ENCODE measurements around the gene KLHL35.

Gene KLHL35, protein sequence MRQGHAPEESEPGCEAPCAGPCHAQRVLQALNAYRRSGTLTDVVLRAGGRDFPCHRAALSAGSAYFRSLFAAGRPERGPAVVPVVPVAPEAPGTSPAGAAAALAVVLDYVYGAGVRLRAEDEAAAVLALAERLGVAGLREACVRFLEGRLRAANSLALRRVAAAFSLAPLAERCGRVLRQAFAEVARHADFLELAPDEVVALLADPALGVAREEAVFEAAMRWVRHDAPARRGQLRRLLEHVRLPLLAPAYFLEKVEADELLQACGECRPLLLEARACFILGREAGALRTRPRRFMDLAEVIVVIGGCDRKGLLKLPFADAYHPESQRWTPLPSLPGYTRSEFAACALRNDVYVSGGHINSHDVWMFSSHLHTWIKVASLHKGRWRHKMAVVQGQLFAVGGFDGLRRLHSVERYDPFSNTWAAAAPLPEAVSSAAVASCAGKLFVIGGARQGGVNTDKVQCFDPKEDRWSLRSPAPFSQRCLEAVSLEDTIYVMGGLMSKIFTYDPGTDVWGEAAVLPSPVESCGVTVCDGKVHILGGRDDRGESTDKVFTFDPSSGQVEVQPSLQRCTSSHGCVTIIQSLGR

DNA sequence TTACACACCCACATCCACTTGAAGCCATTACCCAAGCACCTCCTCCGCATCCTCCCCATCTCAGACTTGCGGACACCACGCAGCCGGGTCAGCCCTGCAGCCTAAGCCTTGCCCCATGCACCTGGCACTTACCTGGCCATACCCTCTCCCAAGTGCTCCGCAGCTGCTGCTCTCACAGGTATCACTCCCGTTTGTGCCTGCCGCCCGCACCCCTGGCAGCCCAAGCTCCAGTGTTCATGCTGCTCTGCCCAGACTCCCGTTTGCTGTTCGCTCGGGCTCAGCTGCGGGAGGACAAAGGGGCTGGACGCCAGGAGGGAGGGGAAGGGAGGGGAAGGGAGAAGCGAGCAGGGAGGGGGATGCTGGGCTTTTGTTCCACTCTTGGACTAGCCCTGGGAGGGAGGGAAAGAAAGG is at the start of gene KLHL35:
KLHL35 (minus strand) TSS at position 293 of the 411 bp plus-strand sequence. CDS start 2,574 bp downstream, outside the sequence.
- FAIRE-seq = no peak

DNA sequence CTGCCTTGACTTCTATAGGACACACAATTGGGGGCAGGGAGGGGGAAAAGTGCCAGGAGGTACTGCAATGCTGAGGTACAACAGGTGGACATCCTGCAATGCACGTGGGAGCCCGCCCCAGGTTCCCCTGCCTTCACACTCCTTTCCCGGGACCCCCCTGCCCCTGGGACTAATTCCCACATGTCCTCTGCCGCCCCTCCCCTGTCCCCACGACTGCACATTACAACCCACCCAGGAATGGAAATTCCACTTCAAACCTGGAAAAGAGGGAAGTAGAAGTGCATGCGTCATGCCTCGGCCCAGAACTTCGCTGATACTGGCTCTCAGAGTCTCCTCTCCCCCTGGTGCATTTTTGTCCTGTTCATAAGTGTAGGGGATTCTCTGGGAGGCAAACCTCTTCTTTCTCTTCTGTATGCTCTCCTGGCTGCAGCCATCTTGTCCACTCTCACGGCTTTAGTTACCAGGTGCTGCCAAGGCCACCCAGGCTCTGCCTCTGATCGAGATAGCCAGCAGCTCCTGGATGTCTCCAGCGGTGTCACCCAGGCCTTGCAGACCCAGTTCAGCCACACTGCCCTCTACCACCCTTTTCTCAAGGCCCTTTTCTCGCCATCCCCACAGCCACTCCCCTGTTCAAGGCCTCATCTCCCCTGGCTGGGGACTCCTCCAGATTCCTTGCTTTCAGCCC is 49.1 kb upstream of the KLHL35 start:
- FAIRE-seq = no peak

DNA sequence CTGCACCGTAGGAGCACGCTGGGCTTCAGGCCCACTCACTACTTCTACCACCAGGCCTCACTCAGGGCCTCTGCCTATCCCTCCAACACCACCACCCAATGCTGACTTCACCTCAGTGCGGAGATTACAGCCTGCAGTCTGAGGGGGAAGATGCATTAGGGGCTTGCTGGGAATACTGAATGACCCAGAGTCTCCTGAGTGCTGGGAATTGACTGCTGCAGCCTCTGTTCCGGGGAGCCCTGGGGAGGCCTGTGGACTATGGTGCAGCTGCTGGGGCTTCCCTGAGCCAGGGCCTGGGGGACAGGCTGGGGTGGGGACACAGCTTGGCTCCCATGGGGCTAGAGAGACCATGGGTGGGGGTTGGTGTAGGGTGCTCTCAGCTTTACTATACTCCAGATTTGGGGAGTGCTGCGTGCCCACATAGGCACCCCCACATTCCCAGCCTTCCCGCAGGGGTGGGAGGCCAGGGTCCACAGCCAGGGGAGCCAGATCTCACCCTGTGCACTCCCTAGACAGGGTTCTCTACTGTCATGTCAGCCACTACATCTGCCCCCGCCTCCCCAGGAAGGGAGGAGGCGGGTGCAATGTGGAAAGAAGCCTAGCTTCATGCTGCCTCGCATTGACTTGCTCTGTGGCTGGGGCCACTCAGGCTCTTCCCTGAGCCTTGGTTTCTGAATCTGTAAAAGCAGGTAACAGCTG is 48.4 kb upstream of the KLHL35 start:
- FAIRE-seq = no peak

DNA sequence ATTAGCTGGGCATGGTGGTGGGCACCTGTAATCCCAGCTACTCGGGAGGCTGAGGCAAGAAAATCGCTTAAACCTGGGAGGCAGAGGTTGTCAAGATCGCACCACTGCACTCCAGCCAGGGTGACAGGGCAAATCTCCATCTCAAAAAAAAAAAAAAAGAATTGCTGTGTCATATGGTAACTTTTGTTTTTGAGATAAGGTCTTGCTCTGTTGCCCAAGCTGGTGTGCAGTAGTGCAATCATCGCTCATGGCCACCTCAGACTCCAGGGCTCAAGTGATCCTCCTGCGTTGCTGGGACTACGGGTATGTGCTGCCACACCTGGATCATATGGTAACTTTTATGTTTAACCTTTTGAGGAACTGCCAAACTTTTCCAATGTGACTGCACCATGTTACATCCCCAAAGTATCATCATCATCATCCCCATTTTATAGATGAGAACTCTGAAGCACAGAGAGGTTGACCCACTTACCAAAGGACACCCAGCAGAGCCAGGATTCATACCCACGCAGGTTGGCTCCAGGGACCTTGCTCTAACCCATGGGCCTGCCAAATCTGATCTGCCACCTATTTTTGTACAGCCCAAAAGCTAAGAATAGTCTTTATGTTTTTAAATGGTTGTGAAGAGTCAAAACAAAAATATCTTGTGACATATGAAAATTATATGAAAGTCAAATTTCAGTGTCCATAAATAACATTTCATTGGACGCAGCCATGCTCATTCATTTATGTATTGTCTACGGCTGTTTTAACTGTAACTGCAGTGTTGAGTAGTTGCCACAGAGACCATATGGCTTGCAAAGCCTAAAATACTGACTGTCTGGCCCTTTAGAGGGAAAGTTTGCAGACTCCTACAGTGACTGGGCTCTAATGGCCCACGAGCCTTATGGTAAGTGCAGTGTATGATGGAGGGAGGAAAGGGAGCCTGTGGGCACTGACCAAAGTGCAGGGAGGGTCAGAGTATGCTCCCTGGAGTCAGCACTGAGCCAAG is 47.5 kb upstream of the KLHL35 start:
- FAIRE-seq = no peak

DNA sequence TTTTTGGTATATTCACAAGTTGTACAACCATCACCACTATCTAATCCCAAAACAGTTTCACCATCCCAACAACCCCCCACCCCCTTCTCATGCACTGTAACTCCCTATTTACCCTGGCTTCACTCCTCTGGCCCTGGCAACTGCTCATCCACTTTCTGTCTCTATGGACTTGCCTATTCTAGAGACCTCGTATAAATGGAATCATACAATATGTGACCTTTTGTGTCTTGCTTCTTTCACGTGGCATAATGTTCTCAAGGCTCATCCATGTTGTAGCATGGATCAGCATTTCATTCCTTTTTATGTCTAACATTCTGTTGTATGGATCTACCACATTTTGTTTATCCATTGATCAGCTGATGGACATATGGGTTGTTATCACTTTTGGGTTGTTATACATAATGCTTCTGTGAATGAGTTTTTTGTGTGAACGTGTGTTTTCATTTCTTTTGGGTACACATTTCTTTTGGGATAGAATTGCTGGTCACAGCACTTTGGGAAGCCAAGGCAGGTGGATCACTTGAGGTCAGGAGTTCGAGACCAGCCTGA is 46.7 kb upstream of the KLHL35 start:
- no peak for FAIRE-seq

DNA sequence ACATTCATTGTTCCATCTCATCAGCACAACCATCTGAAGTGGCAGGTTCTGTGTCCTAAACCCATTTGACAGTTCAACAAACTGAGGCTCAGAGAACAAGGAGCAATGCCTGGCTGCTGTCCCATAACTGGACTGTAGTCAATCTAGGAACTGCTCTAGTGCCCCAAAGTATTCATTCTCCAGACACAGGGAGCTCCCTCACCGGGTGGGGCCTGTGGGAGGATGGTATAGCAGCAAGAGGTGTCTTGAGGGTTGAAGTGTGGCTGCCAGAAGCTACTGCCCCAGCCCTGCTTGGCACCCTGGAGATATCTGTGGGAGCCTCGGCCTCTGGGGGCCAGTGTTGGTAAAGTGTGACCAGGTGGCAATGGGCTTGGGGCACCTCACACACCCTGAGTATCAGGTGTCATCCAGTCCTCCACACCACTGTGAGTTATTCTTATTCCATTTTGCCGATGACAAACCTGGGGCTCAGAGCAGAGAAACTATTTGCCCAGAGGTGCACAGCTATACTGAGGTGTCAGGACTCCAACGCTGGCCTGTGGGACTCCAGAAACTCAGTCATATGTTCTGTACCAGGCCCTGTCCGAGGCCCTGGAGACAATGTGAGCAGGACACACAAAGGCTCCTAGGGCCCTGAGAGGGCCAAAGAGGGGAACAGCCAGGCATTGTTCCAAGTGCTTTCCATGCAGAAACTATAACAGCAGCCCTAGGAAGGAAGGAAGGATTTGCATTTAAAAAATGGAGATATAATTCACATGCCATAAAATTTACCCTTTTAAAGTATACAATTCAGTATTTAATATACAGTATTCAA is 46.0 kb upstream of the KLHL35 start:
- FAIRE-seq = no peak

DNA sequence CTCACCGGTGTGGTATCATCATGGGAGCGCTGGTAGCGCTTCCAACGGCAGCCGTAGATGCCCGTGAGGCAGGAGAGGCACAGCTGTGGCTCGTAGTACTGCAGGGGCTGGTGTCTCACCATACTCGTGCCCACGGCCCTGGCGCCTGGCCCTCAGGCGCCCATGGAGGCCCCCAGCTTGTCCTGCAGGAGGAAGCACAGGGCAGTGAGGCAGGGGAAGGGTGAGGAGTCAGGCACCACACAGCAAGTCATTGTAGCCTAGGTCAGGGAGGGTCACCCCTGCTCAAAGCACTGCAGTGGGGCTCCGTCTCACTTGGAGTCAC is 44.6 kb upstream of the KLHL35 start:
- no peak for FAIRE-seq

DNA sequence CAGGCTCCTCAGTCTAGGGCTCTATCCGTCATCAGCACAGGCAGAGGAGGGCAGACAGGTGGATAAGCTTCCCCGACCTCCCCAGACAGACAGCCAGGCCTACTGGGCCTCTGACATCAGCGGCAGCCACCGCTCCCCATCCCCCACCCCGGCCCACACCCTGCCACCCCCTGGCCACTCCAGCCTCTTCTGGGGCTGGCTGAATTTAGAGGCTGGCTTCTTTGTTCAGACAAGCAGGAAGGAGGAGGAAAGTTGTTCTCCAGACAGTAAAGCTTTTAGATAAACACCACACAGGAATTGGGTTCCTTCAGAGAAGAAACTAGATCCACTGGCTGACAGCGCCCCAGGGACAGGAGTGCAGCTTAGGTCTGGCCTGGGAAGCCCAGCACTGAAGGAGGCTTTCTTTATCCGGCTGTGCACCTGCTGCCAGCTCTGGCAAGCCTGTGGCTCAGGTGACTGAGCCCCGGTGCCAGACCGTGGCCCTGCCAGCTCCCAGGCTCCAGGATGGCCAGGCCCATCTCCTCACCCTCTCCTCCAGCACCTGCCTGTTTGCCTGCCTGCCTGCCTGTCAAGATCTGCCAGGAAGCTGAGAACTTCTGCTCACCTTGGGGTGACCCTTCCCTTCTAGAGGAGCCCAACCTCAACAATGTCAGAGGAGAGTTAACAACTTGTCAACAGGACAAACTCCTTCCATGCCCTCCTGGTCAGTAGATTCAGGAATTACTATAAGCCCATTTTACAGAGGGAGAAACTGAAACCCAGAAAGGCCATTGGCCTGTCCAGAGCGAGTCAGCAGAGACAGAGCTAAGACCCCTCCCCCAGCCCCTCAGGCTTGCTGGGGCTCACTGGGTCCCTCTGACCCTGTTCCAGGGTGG is 44.0 kb upstream of the KLHL35 start:
- no peak for FAIRE-seq

DNA sequence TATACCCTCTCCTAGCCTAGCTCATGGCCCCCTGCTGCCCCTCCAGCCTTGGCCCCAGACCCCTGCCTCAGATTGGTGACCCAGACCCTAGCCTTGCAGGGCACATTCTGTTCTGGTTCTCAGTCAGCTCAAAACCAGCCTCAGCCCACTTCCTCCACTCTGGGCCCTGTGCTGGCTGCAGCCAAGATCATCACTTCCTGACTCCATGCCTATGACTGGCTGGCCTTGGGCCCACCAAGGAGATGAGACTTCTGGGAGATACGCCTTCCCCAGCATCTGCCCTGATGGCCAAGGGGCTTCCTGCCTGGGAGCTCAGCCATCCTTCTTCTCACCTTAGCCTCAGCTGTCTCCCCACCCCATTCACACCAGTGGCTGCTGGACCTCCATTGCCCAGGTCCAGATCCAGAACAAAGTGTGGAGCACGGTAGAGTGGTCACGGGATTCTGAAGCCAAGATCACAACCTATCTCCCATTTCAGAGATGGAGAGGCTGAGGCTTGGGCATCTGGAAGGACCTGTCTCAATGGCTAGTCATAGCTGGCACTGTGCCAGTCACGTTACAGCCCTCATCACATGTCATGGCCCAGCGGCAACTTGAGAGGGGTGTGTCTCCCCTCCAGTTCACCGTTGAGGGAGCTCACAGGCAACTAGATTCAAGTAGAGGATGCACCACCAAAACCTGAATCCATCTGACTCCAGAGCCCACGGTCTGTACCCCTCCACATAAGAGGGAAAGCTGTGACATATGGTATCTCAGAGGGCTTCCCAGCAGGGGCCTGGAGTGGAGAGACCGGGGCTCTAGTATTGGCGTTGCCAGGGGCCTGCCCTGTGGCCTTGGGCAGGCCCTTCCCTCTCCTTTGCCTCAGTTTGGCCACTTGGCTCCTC is 43.0 kb upstream of the KLHL35 start:
- no peak for FAIRE-seq

DNA sequence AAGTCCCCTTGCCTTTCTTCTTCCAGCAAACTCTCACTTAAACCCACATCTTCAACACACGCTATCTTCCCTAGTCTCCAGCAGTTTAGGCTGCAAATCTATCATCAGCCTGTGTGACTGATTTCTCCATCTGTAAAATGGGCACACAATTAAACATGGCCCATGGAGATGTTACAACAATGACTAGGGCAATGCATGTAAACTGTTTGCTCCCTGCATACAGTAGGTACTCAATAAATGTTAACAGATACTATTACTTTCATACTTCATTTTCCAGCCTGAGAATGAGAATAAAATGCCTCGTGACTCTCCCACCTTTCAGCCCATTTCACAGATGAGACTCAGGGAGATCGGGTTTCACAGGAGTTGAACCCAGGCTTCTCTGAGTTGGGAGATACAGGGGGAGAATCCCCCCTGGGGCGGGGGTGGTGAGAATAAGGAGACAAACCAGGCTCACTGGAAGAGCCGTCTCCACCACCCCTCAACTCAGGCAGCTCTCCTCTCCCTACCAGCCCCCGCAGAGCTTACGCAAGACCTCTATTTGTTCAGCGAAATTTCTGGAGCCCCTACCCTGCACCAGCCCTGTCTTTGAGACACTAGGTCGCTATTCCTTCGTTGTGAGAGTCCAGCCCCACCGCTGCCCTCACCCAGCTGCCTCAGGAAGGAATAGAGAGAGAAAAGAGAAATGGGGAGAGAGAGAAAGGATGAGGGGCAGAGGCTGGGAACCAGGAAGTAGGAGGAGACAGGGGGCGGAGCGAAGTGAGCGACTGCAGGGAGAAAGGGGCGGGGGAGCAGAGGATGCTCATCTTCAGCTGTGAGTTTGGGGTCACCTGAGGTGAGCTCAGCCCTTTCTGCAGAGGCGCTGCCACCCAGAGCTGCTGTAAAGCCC is 42.1 kb upstream of the KLHL35 start:
- FAIRE-seq = no peak

DNA sequence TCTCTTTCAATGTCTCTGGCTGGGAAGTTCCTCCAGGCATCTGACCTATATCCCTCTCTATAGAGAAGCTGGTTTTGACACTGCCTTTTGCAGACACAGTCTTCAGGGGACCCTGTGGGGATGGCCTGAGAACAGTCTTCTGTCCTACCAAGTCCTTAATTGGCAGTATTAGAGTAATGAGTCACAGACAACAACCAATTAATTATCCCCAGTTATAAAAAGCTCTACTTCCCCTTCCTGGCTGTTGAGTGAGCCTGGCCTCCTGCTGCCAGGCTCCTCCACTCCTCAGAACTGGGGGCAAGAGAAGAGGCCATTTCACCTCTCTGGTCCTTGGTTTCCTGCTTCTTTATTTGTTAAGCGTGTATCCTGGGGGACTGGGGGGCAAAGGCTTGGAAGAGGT is 41.2 kb upstream of the KLHL35 start:
- no peak for FAIRE-seq

DNA sequence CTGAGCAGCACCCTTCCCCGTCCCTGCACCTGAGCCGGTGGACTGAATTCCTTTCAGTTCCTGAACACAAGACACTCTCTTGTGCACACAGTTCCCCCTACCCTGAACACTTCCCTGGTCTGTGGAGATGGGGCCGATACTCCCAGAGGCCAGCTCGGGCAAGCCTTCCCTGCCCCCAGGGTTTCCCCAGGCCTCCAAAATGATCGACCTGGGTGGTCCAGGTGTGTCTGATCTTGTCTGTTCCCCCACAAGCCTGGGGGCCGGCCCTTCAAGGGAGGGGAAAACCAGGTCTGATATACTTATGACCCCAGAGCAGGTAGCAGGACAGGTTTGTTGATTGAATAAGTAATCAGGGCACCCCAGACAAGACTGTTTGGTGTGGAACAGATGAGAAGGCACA is 40.7 kb upstream of the KLHL35 start:
- FAIRE-seq = no peak

DNA sequence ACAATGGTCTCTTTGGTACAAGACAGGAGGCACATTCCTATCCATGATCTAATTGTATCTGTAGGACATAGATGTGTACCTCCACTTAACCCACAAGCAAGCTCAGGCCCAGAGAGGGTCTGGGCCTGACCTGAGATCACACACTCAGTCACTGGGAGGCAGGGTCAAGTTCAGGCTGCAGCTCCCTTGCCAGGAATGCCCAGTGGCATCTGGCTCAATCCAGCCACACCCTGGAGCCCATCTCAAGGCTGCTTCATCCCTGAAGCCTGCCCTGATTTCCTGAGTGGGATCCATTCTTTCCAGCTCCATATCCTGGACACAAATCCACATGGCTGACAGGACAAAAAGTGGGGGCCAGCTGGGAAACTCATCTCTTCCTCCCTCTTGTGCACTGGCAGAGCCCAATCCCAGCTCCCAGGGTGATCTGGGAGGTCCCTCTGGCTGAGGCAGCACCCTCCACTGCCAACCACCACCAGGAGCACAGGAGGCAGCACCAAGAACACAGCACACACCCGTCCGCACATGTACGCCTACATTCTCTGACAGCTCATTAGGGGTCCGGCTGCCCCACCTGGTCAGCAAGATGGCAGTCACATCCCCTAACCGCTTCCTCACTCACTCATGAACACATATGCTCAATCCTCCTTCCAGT is 39.2 kb upstream of the KLHL35 start:
- no peak for FAIRE-seq

DNA sequence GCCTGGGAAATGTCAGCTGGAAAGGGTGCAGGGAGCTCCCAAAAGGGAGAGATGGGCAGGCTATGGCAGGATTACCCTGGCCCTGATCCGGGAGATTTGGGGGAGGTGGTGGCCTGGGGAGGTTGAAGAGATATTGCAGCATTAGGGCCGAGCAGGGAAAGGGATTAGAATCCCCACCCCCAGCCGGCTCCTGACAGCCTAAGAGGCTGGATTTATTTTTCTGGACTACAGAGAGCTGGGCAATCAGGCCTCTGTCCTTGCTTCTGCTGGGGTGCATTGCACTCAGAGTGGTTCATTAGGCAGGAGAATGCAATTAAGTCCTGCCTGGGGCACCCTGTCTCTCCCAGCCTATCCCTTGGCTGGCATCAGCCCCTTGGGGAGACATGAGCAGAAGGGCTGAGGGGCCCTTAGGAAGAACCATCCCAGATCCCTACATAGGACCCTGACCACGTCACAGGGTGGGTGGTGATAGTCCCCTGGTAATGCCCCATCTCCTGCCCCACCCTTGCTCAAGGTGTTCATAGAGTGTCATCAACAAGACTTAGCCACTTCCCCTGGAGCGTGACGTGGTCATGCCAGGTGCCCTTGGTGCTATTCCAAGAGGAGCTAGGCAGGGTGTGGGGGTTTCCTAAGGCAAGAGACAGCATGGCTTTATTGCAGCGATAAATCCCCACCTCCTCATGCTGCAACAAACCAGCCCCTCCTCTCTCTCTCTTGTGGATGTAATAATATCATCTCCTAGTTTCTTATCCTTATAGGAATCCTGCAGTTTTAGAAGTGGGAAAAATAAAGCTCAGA is 38.4 kb upstream of the KLHL35 start:
- no peak for FAIRE-seq

DNA sequence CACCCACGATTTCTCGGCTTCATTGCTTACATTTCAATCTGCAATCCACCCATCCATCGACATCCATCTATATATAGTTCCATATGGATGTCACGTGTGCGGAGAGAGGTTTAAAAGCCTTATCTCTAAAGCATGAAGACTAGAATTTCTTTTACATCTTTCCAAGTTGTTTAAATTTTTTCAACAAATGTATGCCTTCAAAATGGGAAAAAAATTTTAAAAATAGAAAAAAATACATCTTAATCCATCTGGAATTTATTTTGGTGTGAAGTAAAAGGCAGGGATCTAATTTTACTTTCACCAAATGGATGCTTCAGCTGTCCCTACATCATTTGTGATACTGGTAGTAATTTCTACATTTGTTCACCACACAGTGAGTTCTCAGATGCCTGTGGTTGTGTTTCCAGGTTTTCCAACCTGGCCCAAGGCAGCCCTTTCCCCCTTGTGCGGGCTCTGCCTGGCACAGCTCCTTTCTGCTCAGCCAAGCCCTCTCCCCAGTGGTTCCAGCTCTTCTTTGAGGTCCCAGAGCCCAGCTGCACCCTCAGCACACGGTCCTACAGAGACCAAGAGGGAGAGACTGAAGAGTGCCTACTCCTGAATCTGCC is 37.6 kb upstream of the KLHL35 start:
- FAIRE-seq = no peak

DNA sequence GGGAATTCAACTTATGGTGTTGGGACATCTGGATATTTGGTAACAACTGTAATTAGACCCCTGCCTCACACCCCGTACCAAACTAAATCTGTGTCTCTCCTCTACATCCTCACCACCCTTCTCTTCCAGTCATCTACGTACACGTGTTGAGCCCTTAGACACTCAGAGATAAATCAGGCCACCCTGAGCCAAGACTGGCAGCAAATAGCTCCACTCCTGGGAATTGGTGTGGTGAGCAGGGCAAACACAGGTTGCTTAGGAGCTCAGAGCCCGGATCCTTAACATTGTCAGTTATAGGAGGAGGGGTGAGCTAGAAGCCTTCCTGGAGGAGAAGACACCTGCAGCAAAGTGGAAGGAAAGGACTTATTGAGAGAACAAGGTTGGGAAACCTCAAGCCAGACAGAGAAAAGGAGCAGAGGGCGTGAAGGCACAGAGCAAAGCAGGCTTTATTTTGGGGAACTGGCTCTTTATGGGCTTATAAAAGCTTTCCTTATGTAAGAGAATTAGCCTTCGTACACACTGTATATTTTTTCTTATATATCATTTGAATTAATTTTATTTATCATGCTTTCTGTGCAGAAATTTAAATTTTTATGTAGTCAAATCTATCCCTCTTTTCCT is 36.9 kb upstream of the KLHL35 start:
- no peak for FAIRE-seq

Measured in TTC549 (cell line).